ENCODE data around the gene TMPRSS3.

DNA sequence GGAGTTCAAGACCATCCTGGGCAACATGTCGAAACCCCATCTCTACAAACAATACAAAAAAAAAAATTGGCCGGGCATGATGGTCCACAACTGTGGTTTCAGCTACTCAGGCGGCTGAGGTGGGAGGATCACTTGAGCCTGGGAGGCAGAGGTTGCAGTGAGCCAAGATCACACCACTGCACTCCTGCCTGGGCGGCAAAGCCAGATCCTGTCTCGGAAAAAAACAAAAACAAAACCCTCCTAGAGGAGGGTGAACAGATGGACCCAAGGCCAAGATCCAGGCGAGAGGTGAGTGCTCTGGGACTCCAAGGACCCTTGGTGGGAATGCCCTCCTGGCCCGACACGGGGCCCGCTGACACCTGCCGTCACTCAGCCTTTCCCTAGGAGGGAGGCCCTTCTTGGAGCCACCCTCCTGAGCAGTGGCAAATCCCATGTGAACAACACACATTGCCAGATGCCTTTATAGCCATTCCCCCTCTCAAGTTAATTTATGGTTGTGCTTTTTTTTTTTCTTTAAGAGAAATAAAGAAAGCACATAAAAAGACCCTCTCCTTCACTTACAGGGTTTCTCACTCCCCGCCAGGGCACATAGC lies 45.4 kb downstream of the TMPRSS3 start:
- TF ChIP-seq, protein P1, sequence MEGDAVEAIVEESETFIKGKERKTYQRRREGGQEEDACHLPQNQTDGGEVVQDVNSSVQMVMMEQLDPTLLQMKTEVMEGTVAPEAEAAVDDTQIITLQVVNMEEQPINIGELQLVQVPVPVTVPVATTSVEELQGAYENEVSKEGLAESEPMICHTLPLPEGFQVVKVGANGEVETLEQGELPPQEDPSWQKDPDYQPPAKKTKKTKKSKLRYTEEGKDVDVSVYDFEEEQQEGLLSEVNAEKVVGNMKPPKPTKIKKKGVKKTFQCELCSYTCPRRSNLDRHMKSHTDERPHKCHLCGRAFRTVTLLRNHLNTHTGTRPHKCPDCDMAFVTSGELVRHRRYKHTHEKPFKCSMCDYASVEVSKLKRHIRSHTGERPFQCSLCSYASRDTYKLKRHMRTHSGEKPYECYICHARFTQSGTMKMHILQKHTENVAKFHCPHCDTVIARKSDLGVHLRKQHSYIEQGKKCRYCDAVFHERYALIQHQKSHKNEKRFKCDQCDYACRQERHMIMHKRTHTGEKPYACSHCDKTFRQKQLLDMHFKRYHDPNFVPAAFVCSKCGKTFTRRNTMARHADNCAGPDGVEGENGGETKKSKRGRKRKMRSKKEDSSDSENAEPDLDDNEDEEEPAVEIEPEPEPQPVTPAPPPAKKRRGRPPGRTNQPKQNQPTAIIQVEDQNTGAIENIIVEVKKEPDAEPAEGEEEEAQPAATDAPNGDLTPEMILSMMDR (IDR thresholded peaks at IDR 0.05), result no peak
- no peak for TF ChIP-seq POLR2A (IDR thresholded peaks at IDR 0.05)
